Measurements from ENCODE around the gene CRIP3.

DNA sequence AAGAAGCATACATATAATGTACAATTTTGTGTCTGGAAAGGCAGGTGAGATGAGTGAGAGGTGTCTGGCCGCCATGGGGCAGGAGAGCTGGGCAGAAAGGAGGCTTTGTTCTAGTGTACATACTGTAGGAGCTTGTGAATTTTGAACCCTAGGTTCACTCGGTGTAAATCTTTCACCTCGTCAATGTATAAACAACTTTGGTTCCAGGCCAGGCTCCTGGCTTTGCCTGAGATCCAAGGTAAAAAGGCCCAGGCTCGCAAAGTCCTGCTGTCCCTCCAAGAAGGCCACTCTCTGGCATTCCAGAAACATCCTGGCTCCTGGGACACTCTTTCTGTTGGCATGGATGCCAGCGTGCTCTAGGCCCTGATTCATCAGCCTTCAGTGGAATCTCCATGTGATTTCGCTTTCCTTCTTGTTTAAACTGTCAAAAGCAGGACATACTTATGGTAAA lies 17.7 kb downstream of the CRIP3 start:
- TF ChIP-seq CTCF (IDR thresholded peaks at IDR 0.05) (no peak), POLR2AphosphoS5 (IDR thresholded peaks at IDR 0.05) (no peak), EP300 (IDR thresholded peaks at IDR 0.05) (no peak), POLR2A (IDR thresholded peaks at IDR 0.05) (no peak)

All from stomach (tissue), 4 donors.